GM12875 (cell line): Measurements from ENCODE around the gene APOL5.

Source experiments
- H3K4me3 ChIP-seq: one replicate; pipeline ENCODE4 v1.5.1; 2011; ENCODE audit warnings: low read depth, low read length, control low read depth
- CTCF ChIP-seq: IDR thresholded peaks from 2 replicates; pipeline ENCODE4 v1.5.1; 2011; ENCODE audit warnings: low read depth, mild to moderate bottlenecking, control low read depth, inconsistent platforms, low read length, moderate library complexity, borderline replicate concordance; ENCODE audit not compliant: insufficient read depth

The APOL5 gene

GRCh38 chr22:35742342-35743100 lies 24.8 kb downstream of the APOL5 start:
- H3K4me3 ChIP-seq, result no peak overlapping the region
- no peak for TF ChIP-seq CTCF

- H3K4me3 ChIP-seq, result no peak overlapping the region
- no peak for TF ChIP-seq CTCF
Observed at GRCh38 chr22:35743326-35743860, 25.7 kb downstream of the APOL5 start.

GRCh38 chr22:35746248-35746647 lies 28.6 kb downstream of the APOL5 start:
- no peak for TF ChIP-seq CTCF
- H3K4me3 ChIP-seq, result no peak overlapping the region

- TF ChIP-seq CTCF, result no peak
- no peak overlapping the region for H3K4me3 ChIP-seq
Observed at GRCh38 chr22:35746946-35747703, 29.5 kb downstream of the APOL5 start.

- no peak for TF ChIP-seq CTCF
- no peak overlapping the region for H3K4me3 ChIP-seq
Observed at GRCh38 chr22:35749808-35750207, 32.1 kb downstream of the APOL5 start.

- TF ChIP-seq CTCF, result no peak
- no peak overlapping the region for H3K4me3 ChIP-seq
Observed at GRCh38 chr22:35752006-35752862, 34.6 kb downstream of the APOL5 start.
